SU-DHL-6 (cell line): ENCODE data around the gene FNDC11.

Source experiments
- H2AFZ ChIP-seq: fragments of 200-600 bp; sonication (generic); 2 replicates; pipeline ENCODE4 v1.6.1; 2014; ENCODE audit warnings: low read depth, mild to moderate bottlenecking, moderate library complexity, mixed read lengths, antibody characterized with exemption, low read length; ENCODE audit not compliant: severe bottlenecking
- H3F3A ChIP-seq: fragments of 200-600 bp; shearing (Covaris generic); 2 replicates; pipeline ENCODE4 v1.6.0; 2016; ENCODE audit warnings: antibody characterized with exemption, mild to moderate bottlenecking; ENCODE audit not compliant: insufficient read depth
- H3K27ac ChIP-seq: fragments of 200-600 bp; sonication (generic); 2 replicates; pipeline ENCODE4 v1.5.1; 2016; ENCODE audit warnings: low read depth, mild to moderate bottlenecking, low read length, moderate library complexity, mixed read lengths
- H3K27me3 ChIP-seq: fragments of 200-600 bp; sonication (generic), shearing (Covaris generic); 2 replicates; pipeline ENCODE4 v1.6.0; 2014; ENCODE audit warnings: mild to moderate bottlenecking, low read length
- H3K36me3 ChIP-seq: fragments of 200-600 bp; sonication (generic); 2 replicates; pipeline ENCODE4 v1.6.1; 2014; ENCODE audit warnings: mild to moderate bottlenecking, low read length, mixed read lengths
- H3K4me2 ChIP-seq: fragments of 300-600, 200-600 bp; shearing (Covaris generic), sonication (generic); 2 replicates; pipeline ENCODE4 v1.6.0; 2014; ENCODE audit warnings: low read length, low read depth, mild to moderate bottlenecking; ENCODE audit not compliant: poor library complexity, severe bottlenecking
- H3K4me3 ChIP-seq: fragments of 200-600 bp; sonication (generic); 2 replicates; pipeline ENCODE4 v1.5.1; 2014; ENCODE audit warnings: antibody characterized with exemption, low read length, mild to moderate bottlenecking, mixed read lengths; ENCODE audit not compliant: insufficient read depth, poor library complexity, severe bottlenecking
- H3K79me2 ChIP-seq: fragments of 200-600 bp; sonication (generic); 2 replicates; pipeline ENCODE4 v1.6.1; 2014; ENCODE audit warnings: mild to moderate bottlenecking, low read length, moderate library complexity; ENCODE audit not compliant: insufficient read depth
- H3K9ac ChIP-seq: fragments of 200-600 bp; sonication (generic); 2 replicates; pipeline ENCODE4 v1.7.0; 2014; ENCODE audit warnings: mild to moderate bottlenecking, low read length
- H3K9me2 ChIP-seq: fragments of 200-600 bp; sonication (generic); replicated peaks from 2 replicates; pipeline ENCODE4 v1.6.1; 2014; ENCODE audit warnings: low read length; ENCODE audit not compliant: insufficient read depth
- H3K9me3 ChIP-seq: fragments of 200-600 bp; sonication (generic); 2 replicates; pipeline ENCODE4 v1.6.1; 2014; ENCODE audit warnings: low read length, mixed read lengths; ENCODE audit not compliant: insufficient read depth
- H4K20me1 ChIP-seq: fragments of 200-600 bp; sonication (generic); 2 replicates; pipeline ENCODE4 v1.6.1; 2014; ENCODE audit warnings: low read depth, mild to moderate bottlenecking, antibody characterized with exemption, low read length, moderate library complexity, mixed read lengths
- EZH2phosphoT487 ChIP-seq: fragments of 200-600 bp; sonication (generic), shearing (Covaris generic); conservative IDR thresholded peaks from 2 replicates; pipeline ENCODE4 v1.6.1; 2018; ENCODE audit warnings: mild to moderate bottlenecking, antibody characterized with exemption, low read length, moderate library complexity, mixed read lengths
- TF ChIP-seq, protein P1 (sequence below): fragments of 200-600 bp; sonication (generic); IDR thresholded peaks from one replicate; pipeline ENCODE4 v1.5.1; 2017; ENCODE audit warnings: antibody characterized with exemption, mild to moderate bottlenecking, low read length, moderate library complexity; ENCODE audit not compliant: insufficient read depth, poor library complexity, severe bottlenecking

Gene FNDC11

GRCh38 chr20:63543733-63544132 is 10.2 kb upstream of the FNDC11 start:
- H3K9me2 ChIP-seq = no peaks in the 10 kb centered on the region
- no peaks in the 10 kb centered on the region for H3K9me3 ChIP-seq
- TF ChIP-seq EZH2phosphoT487 = no peak
- TF ChIP-seq, protein P1, sequence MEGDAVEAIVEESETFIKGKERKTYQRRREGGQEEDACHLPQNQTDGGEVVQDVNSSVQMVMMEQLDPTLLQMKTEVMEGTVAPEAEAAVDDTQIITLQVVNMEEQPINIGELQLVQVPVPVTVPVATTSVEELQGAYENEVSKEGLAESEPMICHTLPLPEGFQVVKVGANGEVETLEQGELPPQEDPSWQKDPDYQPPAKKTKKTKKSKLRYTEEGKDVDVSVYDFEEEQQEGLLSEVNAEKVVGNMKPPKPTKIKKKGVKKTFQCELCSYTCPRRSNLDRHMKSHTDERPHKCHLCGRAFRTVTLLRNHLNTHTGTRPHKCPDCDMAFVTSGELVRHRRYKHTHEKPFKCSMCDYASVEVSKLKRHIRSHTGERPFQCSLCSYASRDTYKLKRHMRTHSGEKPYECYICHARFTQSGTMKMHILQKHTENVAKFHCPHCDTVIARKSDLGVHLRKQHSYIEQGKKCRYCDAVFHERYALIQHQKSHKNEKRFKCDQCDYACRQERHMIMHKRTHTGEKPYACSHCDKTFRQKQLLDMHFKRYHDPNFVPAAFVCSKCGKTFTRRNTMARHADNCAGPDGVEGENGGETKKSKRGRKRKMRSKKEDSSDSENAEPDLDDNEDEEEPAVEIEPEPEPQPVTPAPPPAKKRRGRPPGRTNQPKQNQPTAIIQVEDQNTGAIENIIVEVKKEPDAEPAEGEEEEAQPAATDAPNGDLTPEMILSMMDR = no peak
- no peaks in the 10 kb centered on the region; the same call in 1 of the 2 replicates for H4K20me1 ChIP-seq
- H3K79me2 ChIP-seq = no peaks in the 10 kb centered on the region
- no peak overlapping the region for H3K27ac ChIP-seq
- H3K9ac ChIP-seq = no peak overlapping the region
- H3K4me2 ChIP-seq = no peak overlapping the region
- H3K27me3 ChIP-seq = no peaks in the 10 kb centered on the region
- H3K4me3 ChIP-seq = no peak overlapping the region
- no peaks in the 10 kb centered on the region for H3F3A ChIP-seq
- no peaks in the 10 kb centered on the region for H3K36me3 ChIP-seq
- H2AFZ ChIP-seq = no peak overlapping the region

GRCh38 chr20:63544241-63544957 is 9.6 kb upstream of the FNDC11 start:
- Histone ChIP-seq H3K27ac (no peak overlapping the region), H3F3A (no peaks in the 10 kb centered on the region), H3K79me2 (no peaks in the 10 kb centered on the region), H3K27me3 (no peaks in the 10 kb centered on the region), H3K9me2 (no peaks in the 10 kb centered on the region), H2AFZ (no peak overlapping the region), H3K4me3 (no peak overlapping the region), H3K4me2 (no peak overlapping the region), H3K9me3 (no peaks in the 10 kb centered on the region), H4K20me1 (no peaks in the 10 kb centered on the region; the same call in 1 of the 2 replicates), H3K9ac (no peak overlapping the region), H3K36me3 (no peaks in the 10 kb centered on the region)
- TF ChIP-seq, protein P1 = no peak
- TF ChIP-seq EZH2phosphoT487 = no peak

GRCh38 chr20:63544958-63545516 is 8.9 kb upstream of the FNDC11 start:
- Histone ChIP-seq H3K79me2 (no peaks in the 10 kb centered on the region), H3K9me3 (no peaks in the 10 kb centered on the region), H3K9me2 (no peaks in the 10 kb centered on the region), H3K27ac (no peak overlapping the region), H2AFZ (no peak overlapping the region), H3K27me3 (no peaks in the 10 kb centered on the region), H3K9ac (no peak overlapping the region), H4K20me1 (no peaks in the 10 kb centered on the region; the same call in 1 of the 2 replicates), H3F3A (no peaks in the 10 kb centered on the region), H3K36me3 (no peaks in the 10 kb centered on the region), H3K4me3 (no peak overlapping the region), H3K4me2 (no peak overlapping the region)
- TF ChIP-seq, protein P1 = no peak
- no peak for TF ChIP-seq EZH2phosphoT487
